ENCODE measurements around the gene PLEKHN1.

GRCh38 chr1:996851-997712 is 30.8 kb downstream of the PLEKHN1 start:
- TF ChIP-seq EZH2phosphoT487 (IDR thresholded peaks at IDR 0.05; ENCODE audit: insufficient read depth, low read depth) (no peak), EZH2 (IDR thresholded peaks at IDR 0.05; ENCODE audit: insufficient read depth, poor library complexity, severe bottlenecking) (no peak)
